ENCODE data around the gene DAPK2.

DNA sequence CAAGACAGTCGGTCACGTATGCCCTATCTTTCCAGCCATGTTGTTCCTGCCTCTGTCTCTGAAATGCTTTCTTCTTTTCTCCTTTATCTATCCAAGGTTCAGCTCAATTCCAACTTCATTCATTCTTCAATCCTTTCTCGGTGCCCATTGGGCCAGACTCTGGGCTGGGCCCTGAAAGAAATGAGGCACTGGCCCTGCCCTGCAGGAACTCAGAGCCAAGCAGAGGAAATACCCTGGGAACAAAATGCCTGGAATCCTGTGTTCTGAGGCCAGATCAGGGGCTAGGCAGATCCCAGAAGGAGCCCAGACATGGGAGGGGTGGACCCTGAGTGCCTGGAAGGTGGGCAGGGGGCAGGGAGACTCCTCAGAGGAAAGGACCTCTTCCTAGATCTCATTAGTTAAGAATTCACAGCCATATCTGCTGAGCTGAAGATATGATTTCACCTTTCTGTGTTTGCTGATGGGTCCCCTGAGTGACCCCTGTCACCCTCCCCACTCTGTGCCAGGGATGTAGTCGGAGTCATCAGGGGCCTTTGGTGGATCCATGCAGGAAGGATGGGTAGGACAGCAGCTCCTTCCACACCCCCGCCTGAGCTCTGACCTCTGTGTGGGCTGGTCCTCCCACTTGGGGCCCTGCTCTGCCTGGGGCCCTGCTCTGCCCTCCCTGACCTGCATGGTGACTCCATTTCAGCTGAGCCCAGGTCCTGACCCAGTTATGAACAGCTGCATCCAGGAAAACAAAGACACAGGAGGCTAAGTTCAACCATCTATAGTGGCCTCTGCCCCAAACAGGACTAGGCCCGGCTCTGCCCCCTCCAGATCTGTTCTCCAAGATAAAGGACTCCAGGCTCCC lies 5.3 kb upstream of the DAPK2 start:
- no peak for TF ChIP-seq POLR2A (IDR thresholded peaks at IDR 0.05; ENCODE audit: low read depth, low read length)
- no peak for TF ChIP-seq CEBPB (IDR thresholded peaks at IDR 0.05; ENCODE audit: low read depth, low read length)
- TF ChIP-seq, protein P1, sequence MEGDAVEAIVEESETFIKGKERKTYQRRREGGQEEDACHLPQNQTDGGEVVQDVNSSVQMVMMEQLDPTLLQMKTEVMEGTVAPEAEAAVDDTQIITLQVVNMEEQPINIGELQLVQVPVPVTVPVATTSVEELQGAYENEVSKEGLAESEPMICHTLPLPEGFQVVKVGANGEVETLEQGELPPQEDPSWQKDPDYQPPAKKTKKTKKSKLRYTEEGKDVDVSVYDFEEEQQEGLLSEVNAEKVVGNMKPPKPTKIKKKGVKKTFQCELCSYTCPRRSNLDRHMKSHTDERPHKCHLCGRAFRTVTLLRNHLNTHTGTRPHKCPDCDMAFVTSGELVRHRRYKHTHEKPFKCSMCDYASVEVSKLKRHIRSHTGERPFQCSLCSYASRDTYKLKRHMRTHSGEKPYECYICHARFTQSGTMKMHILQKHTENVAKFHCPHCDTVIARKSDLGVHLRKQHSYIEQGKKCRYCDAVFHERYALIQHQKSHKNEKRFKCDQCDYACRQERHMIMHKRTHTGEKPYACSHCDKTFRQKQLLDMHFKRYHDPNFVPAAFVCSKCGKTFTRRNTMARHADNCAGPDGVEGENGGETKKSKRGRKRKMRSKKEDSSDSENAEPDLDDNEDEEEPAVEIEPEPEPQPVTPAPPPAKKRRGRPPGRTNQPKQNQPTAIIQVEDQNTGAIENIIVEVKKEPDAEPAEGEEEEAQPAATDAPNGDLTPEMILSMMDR (conservative IDR thresholded peaks at IDR 0.05; ENCODE audit: low read depth, low read length), result no peak
- TF ChIP-seq RAD21 (IDR thresholded peaks at IDR 0.05; ENCODE audit: low read length), result no peak
- TF ChIP-seq, protein P2, sequence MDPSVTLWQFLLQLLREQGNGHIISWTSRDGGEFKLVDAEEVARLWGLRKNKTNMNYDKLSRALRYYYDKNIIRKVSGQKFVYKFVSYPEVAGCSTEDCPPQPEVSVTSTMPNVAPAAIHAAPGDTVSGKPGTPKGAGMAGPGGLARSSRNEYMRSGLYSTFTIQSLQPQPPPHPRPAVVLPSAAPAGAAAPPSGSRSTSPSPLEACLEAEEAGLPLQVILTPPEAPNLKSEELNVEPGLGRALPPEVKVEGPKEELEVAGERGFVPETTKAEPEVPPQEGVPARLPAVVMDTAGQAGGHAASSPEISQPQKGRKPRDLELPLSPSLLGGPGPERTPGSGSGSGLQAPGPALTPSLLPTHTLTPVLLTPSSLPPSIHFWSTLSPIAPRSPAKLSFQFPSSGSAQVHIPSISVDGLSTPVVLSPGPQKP (IDR thresholded peaks at IDR 0.05; ENCODE audit: borderline replicate concordance, low read depth, low read length), result no peak
- no peak for TF ChIP-seq NFE2L2 (IDR thresholded peaks at IDR 0.05; ENCODE audit: low read depth, low read length)
- TF ChIP-seq MAZ (IDR thresholded peaks at IDR 0.05; ENCODE audit: borderline replicate concordance, low read depth, low read length), result no peak
- no peak for TF ChIP-seq MXI1 (IDR thresholded peaks at IDR 0.05; ENCODE audit: borderline replicate concordance, low read depth, low read length)
- TF ChIP-seq SMC3 (IDR thresholded peaks at IDR 0.05; ENCODE audit: low read depth, low read length), result no peak
- no peak for TF ChIP-seq MAFK (IDR thresholded peaks at IDR 0.05; ENCODE audit: low read depth, low read length)
- no peak for TF ChIP-seq BHLHE40 (IDR thresholded peaks at IDR 0.05; ENCODE audit: low read depth, low read length)
